Liver (tissue), 9 donors: ENCODE results near the gene FAM219A. TPM values are rescaled to one million over a fixed set of nuclear protein-coding genes. Genes with fewer than 3 reads are reported as not detected.
"Not testable (repeated sequence)": the region's sequence is repeated elsewhere in the genome, so short reads cannot be mapped to it uniquely, and the experiment has no call there.

Source experiments
- DNase-seq: peaks from one replicate; pipeline ENCODE4 v3.0.0-alpha.2; 2017; ENCODE audit warnings: low spot score
- H3K27ac ChIP-seq, 2 donors: one replicate each; pipeline ENCODE4 v1.7.0; 2013; ENCODE audit warnings: inconsistent platforms in 2 of 2, low read length in 2 of 2, control low read depth in 1 of 2, low read depth in 1 of 2, mild to moderate bottlenecking in 1 of 2
- H3K27me3 ChIP-seq, 4 donors: one replicate each; pipeline versions ENCODE4 v1.6.1 to v1.7.0; 2013; ENCODE audit warnings: low read length in 3 of 4, inconsistent platforms in 1 of 4, mild to moderate bottlenecking in 1 of 4, moderate library complexity in 1 of 4; ENCODE audit not compliant: control insufficient read depth in 4 of 4, insufficient read depth in 4 of 4
- H3K36me3 ChIP-seq, 4 donors: one replicate each; pipeline versions ENCODE4 v1.6.1 to v1.7.0; 2013; ENCODE audit warnings: low read length in 3 of 4, mild to moderate bottlenecking in 3 of 4, low read depth in 1 of 4, moderate library complexity in 1 of 4; ENCODE audit not compliant: control insufficient read depth in 4 of 4, insufficient read depth in 3 of 4
- H3K4me1 ChIP-seq, 4 donors: one replicate each; pipeline versions ENCODE4 v1.6.1 to v1.7.0; 2013; ENCODE audit warnings: low read length in 3 of 4, mild to moderate bottlenecking in 3 of 4, moderate library complexity in 1 of 4; ENCODE audit not compliant: control insufficient read depth in 4 of 4, insufficient read depth in 4 of 4
- H3K4me3 ChIP-seq, 3 donors: one replicate each; pipeline versions ENCODE4 v1.6.1 to v1.7.0; 2013; ENCODE audit warnings: low read length in 3 of 3, control low read depth in 1 of 3, low read depth in 1 of 3, mild to moderate bottlenecking in 1 of 3
- H3K9ac ChIP-seq, 2 donors: one replicate each; pipeline ENCODE4 v1.7.0; 2013; ENCODE audit warnings: low read length in 2 of 2, mild to moderate bottlenecking in 2 of 2, moderate library complexity in 2 of 2, control low read depth in 1 of 2, low read depth in 1 of 2
- H3K9me3 ChIP-seq, 4 donors: one replicate each; pipeline versions ENCODE4 v1.6.1 to v1.7.0; 2013; ENCODE audit warnings: low read length in 3 of 4; ENCODE audit not compliant: control insufficient read depth in 4 of 4
- ATF3 ChIP-seq: IDR thresholded peaks from 2 replicates; pipeline ENCODE4 v1.6.1; 2016; ENCODE audit warnings: antibody characterized with exemption
- EGR1 ChIP-seq, 2 donors: IDR thresholded peaks; 2 replicates each; pipeline ENCODE4 v1.6.1; 2016 to 2018; ENCODE audit warnings: antibody characterized with exemption in 2 of 2, low read depth in 2 of 2
- FOXA2 ChIP-seq: IDR thresholded peaks from 2 replicates; pipeline ENCODE4 v1.6.1; 2016; ENCODE audit warnings: antibody characterized with exemption
- GABPA ChIP-seq, 2 donors: IDR thresholded peaks in 1 of 2; conservative IDR thresholded peaks in 1 of 2; 2 replicates each; pipeline ENCODE4 v1.6.1; 2016; ENCODE audit warnings: antibody characterized with exemption in 2 of 2, mild to moderate bottlenecking in 1 of 2, moderate library complexity in 1 of 2
- HNF4A ChIP-seq, 2 donors: conservative IDR thresholded peaks; 2 replicates each; pipeline ENCODE4 v1.6.1; 2016; ENCODE audit warnings: antibody characterized with exemption in 2 of 2, mild to moderate bottlenecking in 2 of 2
- HNF4G ChIP-seq: IDR thresholded peaks from 2 replicates; pipeline ENCODE4 v1.6.1; 2016; ENCODE audit warnings: antibody characterized with exemption
- JUND ChIP-seq, 2 donors: IDR thresholded peaks; 2 replicates each; pipeline ENCODE4 v1.6.1; 2016; ENCODE audit warnings: antibody characterized with exemption in 2 of 2
- NR2F2 ChIP-seq: IDR thresholded peaks from 2 replicates; pipeline ENCODE4 v1.6.1; 2016; ENCODE audit warnings: antibody characterized with exemption
- RAD21 ChIP-seq, 2 donors: IDR thresholded peaks; 2 replicates each; pipeline ENCODE4 v1.6.1; 2016; ENCODE audit warnings: antibody characterized with exemption in 2 of 2, mild to moderate bottlenecking in 2 of 2
- RXRA ChIP-seq, 2 donors: IDR thresholded peaks; 2 replicates each; pipeline ENCODE4 v1.6.1; 2017 to 2018; ENCODE audit warnings: antibody characterized with exemption in 2 of 2, mild to moderate bottlenecking in 1 of 2
- SP1 ChIP-seq: IDR thresholded peaks from 2 replicates; pipeline ENCODE4 v1.6.1; 2018; ENCODE audit warnings: antibody characterized with exemption, mild to moderate bottlenecking
- TAF1 ChIP-seq: conservative IDR thresholded peaks from 2 replicates; pipeline ENCODE4 v1.6.1; 2016; ENCODE audit warnings: antibody characterized with exemption, mild to moderate bottlenecking
- YY1 ChIP-seq: IDR thresholded peaks from 2 replicates; pipeline ENCODE4 v1.6.1; 2016; ENCODE audit warnings: antibody characterized with exemption, mild to moderate bottlenecking
- WGBS: extraction: QIAGEN DNeasy Blood & Tissue Kit; methylation state at CpG from one replicate; pipeline ENCODE4 v1.1.7; 2013; 5-methylcytosine and 5-hydroxymethylcytosine counted together
- polyA plus RNA-seq, 2 donors: library from polyadenylated mRNA; stranded (reverse) in 1 of 2; unstranded in 1 of 2; fragments of 200-250 nt in 1 of 2; fragments of >200 nt in 1 of 2; fragmentation: Nextera tagmentation in 1 of 2; extraction: Ambion mirVana in 1 of 2; gene quantifications; one replicate each; pipeline versions ENCODE4 v1.2.1 to v1.2.3, GENCODE V29; 2013 to 2015
- total RNA-seq, 2 donors: library from RNA; depleted of rRNA; stranded (reverse); fragments of >200 nt; gene quantifications; one replicate each; pipeline ENCODE4 v1.2.3, GENCODE V29; 2014
- TF ChIP-seq, protein P1 (sequence below): IDR thresholded peaks from 2 replicates; pipeline ENCODE4 v1.6.1; 2016; ENCODE audit warnings: antibody characterized with exemption
- TF ChIP-seq, protein P2 (sequence below): IDR thresholded peaks from 2 replicates; pipeline ENCODE4 v1.6.1; 2016; ENCODE audit warnings: antibody characterized with exemption
- TF ChIP-seq, protein P3 (sequence below): IDR thresholded peaks from 2 replicates; pipeline ENCODE4 v1.6.1; 2016; ENCODE audit warnings: antibody characterized with exemption, mild to moderate bottlenecking
- donor health status: healthy.
- donor health status: healthy.
- donor health status: healthy.
- donor health status: healthy.
- donor health status: healthy.

FAM219A gene
- total and polyA plus RNA-seq, 4 donors: 1.6 to 3.6 (median 2.4) TPM

- H3K27me3 ChIP-seq: no peaks in the 10 kb centered on the region
- H3K36me3 ChIP-seq: no peaks in the 10 kb centered on the region
- no peak for DNase-seq
- no peak overlapping the region for H3K9ac ChIP-seq
- H3K9me3 ChIP-seq: no peaks in the 10 kb centered on the region
- TF ChIP-seq ATF3 (no peak), TAF1 (no peak), EGR1 (IDR thresholded peaks at IDR 0.05; ENCODE audit: low read depth in 2 of 2) (no peak), HNF4G (no peak), RXRA (IDR thresholded peaks at IDR 0.05) (no peak), HNF4A (conservative IDR thresholded peaks at IDR 0.05) (no peak), NR2F2 (no peak), GABPA (IDR thresholded peaks at IDR 0.05 in 1 of 2, conservative IDR thresholded peaks at IDR 0.05 in 1 of 2) (no peak), YY1 (no peak), SP1 (no peak), RAD21 (IDR thresholded peaks at IDR 0.05) (no peak)
- TF ChIP-seq, protein P1, sequence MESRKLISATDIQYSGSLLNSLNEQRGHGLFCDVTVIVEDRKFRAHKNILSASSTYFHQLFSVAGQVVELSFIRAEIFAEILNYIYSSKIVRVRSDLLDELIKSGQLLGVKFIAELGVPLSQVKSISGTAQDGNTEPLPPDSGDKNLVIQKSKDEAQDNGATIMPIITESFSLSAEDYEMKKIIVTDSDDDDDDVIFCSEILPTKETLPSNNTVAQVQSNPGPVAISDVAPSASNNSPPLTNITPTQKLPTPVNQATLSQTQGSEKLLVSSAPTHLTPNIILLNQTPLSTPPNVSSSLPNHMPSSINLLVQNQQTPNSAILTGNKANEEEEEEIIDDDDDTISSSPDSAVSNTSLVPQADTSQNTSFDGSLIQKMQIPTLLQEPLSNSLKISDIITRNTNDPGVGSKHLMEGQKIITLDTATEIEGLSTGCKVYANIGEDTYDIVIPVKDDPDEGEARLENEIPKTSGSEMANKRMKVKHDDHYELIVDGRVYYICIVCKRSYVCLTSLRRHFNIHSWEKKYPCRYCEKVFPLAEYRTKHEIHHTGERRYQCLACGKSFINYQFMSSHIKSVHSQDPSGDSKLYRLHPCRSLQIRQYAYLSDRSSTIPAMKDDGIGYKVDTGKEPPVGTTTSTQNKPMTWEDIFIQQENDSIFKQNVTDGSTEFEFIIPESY: no peak
- TF ChIP-seq, protein P2, sequence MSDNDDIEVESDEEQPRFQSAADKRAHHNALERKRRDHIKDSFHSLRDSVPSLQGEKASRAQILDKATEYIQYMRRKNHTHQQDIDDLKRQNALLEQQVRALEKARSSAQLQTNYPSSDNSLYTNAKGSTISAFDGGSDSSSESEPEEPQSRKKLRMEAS: no peak
- no peak overlapping the region for H3K4me3 ChIP-seq
- H3K27ac ChIP-seq: no peak overlapping the region
- WGBS: 90% methylated on average over 4 of the region's 4 CpGs
- H3K4me1 ChIP-seq: peaks cover 2 to 23% (median 16%) of the 10 kb centered on the region in 4 donors
These were observed 95.7 kb downstream of the FAM219A start for GRCh38 chr9:34362614-34363214.

GRCh38 chr9:34352957-34353356, 105.4 kb downstream of the FAM219A start:
- Histone ChIP-seq H3K27ac (peak overlapping the region; percentile 63 to 81), H3K4me1 (peaks cover 2 to 19% (median 13%) of the 10 kb centered on the region in 4 donors), H3K9ac (peak overlapping the region in 1 of 2 donors; percentile 75)
- not testable (repeated sequence) for H3K36me3 ChIP-seq, H3K9me3 ChIP-seq, H3K27me3 ChIP-seq, DNase-seq, H3K4me3 ChIP-seq
- WGBS: 83% methylated on average over 1 of the region's 1 CpG

DNA sequence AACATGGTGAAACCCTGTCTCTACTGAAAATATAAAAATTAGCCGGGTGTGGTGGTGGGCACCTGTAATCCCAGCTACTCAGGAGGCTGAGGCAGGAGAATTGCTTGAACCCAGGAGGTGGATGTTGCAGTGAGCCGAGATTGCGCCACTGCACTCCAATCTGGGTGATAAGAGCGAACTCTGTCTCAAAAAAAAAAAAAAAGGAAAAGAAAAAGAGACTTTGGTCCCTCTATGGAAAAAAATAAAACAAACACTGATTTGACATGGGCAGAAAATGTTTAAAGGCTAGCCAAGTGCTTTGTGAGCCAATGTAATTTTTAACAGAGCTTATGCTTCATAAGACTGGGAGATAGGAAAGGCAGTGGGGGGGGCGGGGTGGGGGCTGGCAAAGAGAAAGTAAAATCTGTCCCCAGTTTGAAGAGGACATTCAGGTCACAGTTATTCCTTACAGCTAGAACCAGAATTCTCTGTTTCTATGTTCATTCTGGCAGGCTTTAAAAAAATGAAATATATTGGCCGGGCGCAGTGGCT, 106.2 kb downstream of the FAM219A start:
- TF ChIP-seq HNF4G (peak; percentile 71), ATF3 (peak; percentile 33), FOXA2 (peak; percentile 39), SP1 (peak; percentile 88), RAD21 (IDR thresholded peaks at IDR 0.05) (peak; percentile 18 to 29), HNF4A (conservative IDR thresholded peaks at IDR 0.05) (peak; percentile 86 to 88), YY1 (peak; percentile 28), RXRA (IDR thresholded peaks at IDR 0.05) (peak; percentile 52 to 83), JUND (IDR thresholded peaks at IDR 0.05) (peak; percentile 17 to 31)
- TF ChIP-seq, protein P3, sequence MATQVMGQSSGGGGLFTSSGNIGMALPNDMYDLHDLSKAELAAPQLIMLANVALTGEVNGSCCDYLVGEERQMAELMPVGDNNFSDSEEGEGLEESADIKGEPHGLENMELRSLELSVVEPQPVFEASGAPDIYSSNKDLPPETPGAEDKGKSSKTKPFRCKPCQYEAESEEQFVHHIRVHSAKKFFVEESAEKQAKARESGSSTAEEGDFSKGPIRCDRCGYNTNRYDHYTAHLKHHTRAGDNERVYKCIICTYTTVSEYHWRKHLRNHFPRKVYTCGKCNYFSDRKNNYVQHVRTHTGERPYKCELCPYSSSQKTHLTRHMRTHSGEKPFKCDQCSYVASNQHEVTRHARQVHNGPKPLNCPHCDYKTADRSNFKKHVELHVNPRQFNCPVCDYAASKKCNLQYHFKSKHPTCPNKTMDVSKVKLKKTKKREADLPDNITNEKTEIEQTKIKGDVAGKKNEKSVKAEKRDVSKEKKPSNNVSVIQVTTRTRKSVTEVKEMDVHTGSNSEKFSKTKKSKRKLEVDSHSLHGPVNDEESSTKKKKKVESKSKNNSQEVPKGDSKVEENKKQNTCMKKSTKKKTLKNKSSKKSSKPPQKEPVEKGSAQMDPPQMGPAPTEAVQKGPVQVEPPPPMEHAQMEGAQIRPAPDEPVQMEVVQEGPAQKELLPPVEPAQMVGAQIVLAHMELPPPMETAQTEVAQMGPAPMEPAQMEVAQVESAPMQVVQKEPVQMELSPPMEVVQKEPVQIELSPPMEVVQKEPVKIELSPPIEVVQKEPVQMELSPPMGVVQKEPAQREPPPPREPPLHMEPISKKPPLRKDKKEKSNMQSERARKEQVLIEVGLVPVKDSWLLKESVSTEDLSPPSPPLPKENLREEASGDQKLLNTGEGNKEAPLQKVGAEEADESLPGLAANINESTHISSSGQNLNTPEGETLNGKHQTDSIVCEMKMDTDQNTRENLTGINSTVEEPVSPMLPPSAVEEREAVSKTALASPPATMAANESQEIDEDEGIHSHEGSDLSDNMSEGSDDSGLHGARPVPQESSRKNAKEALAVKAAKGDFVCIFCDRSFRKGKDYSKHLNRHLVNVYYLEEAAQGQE: peak; percentile 35
- TF ChIP-seq, protein P1: peak; percentile 48
- Histone ChIP-seq H3K4me3 (peak overlapping the region in 2 of 3 donors; percentile 26 to 61), H3K4me1 (peaks cover 6 to 26% (median 20%) of the 10 kb centered on the region in 4 donors), H3K27ac (peak overlapping the region; percentile 63 to 81), H3K9ac (peak overlapping the region in 1 of 2 donors; percentile 75)
- H3K9me3 ChIP-seq, H3K36me3 ChIP-seq, H3K27me3 ChIP-seq: not testable (repeated sequence)
- 39% methylated on average over 7 of the region's 7 CpGs for WGBS
- peak; percentile 43 for DNase-seq
